ENCODE results near the gene ORMDL3.

The ORMDL3 gene

DNA sequence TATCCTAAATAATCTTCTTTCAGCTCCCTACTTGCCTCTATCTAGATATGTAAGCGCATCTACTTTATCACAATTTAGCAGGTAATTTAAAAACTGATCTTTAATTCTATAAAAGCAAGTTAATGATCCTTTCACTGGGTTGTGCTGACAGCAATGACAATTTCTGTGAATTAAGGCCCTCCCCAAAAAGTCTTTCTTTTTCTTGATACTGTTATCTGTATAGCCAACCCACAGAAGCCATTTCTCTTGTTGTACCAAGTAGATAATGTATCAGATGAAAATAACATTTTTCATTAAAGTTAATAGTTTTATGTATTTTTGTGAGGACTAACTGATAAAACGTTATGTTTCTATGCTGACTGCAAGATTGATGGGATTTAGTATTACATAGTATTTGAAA, 55.6 kb downstream of the ORMDL3 start:
- DNase-seq (ENCODE audit: low spot score), result no peak
